ENCODE data around the gene LIN7A.
A peak's percentile ranks its signal among the peaks of the same experiment; 100 is the strongest.

The LIN7A gene

DNA sequence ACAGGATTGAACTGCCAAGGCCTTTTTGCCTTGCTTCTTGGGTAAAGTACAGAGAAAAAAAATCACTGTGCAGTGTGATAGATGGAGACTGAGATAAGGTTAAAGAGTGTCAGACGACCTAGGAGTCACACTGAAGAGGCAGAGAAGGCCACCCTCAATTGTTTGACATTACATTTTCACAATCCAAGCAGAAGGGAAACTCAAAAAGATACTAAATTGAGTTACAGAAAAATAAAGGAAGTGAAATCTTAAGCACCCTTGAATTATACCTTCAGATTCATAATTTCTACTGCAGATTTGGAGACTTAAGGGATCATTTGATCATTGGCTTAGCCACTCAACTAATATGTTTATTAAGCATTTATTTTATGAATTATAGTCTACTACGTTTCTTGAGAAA is 123.9 kb downstream of the LIN7A start:
- no peak for DNase-seq (ENCODE audit: low read depth in 2 of 2)
- H3K4me3 ChIP-seq (replicated peaks in 1 of 2; ENCODE audit: low read depth in 2 of 2, low read length in 2 of 2), result no peak overlapping the region
- TF ChIP-seq, protein P1, sequence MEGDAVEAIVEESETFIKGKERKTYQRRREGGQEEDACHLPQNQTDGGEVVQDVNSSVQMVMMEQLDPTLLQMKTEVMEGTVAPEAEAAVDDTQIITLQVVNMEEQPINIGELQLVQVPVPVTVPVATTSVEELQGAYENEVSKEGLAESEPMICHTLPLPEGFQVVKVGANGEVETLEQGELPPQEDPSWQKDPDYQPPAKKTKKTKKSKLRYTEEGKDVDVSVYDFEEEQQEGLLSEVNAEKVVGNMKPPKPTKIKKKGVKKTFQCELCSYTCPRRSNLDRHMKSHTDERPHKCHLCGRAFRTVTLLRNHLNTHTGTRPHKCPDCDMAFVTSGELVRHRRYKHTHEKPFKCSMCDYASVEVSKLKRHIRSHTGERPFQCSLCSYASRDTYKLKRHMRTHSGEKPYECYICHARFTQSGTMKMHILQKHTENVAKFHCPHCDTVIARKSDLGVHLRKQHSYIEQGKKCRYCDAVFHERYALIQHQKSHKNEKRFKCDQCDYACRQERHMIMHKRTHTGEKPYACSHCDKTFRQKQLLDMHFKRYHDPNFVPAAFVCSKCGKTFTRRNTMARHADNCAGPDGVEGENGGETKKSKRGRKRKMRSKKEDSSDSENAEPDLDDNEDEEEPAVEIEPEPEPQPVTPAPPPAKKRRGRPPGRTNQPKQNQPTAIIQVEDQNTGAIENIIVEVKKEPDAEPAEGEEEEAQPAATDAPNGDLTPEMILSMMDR (IDR thresholded peaks at IDR 0.05; ENCODE audit: low read depth, low read length), result no peak

DNA sequence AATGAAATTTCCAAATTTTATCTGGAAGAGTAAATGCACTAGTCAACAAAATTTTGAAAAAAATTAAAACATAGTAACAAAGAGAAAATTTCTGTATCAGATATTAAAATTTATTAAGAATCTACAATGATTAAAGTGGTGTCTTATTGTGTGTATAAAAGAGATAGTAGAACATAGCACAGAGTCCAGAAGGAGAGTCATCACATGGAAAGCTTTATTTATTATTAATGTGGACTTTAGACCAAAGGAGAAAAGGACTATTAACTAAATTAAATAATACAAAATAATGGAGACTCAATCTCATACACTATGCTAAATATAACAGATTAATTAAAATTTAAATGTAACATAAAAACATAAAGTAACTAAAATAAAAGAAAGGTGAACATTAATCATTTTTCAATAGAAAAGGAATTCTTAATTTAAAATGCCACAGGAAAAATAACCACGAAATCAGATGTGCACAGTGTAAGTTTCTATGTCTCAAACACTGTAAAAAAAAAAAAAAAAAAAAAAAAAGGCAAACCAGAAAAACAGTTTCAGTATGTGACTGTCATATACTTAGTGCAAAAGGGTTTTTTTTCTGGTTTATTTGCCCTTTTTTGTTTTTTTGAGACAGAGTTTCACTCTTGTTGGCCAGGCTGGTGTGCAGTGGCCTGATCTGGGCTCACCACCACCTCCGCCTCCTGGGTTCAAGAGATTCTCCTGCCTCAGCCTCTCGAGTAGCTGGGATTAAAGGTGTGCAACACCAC is 125.6 kb downstream of the LIN7A start:
- H3K4me3 ChIP-seq (replicated peaks in 1 of 2; ENCODE audit: low read depth in 2 of 2, low read length in 2 of 2), result no peak overlapping the region
- TF ChIP-seq, protein P1 (IDR thresholded peaks at IDR 0.05; ENCODE audit: low read depth, low read length), result no peak
- DNase-seq (ENCODE audit: low read depth in 2 of 2), result no peak

DNA sequence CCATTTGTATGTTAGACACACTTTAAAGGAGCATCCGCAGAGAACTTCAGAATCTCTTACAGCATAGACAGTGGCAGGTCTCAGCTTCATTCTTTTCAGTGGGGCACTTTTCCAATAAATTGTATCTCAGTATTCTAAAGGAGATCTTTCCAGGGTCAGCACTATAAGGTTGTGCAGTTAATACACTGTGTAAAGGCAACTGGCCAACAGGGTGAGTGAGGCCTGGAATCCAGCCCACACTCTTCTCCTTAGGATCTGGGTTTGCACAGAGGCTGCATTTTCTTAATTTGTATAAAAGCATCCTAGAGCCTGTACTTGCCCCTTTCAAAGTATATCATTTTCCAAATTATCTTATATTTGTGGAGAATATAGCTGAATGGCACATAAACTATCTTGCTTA is 126.9 kb downstream of the LIN7A start:
- H3K4me3 ChIP-seq (replicated peaks in 1 of 2; ENCODE audit: low read depth in 2 of 2, low read length in 2 of 2), result no peak overlapping the region
- peak in 1 of 2 donors; percentile 10 for DNase-seq (ENCODE audit: low read depth in 2 of 2)
- TF ChIP-seq, protein P1 (IDR thresholded peaks at IDR 0.05; ENCODE audit: low read depth, low read length), result no peak

DNA sequence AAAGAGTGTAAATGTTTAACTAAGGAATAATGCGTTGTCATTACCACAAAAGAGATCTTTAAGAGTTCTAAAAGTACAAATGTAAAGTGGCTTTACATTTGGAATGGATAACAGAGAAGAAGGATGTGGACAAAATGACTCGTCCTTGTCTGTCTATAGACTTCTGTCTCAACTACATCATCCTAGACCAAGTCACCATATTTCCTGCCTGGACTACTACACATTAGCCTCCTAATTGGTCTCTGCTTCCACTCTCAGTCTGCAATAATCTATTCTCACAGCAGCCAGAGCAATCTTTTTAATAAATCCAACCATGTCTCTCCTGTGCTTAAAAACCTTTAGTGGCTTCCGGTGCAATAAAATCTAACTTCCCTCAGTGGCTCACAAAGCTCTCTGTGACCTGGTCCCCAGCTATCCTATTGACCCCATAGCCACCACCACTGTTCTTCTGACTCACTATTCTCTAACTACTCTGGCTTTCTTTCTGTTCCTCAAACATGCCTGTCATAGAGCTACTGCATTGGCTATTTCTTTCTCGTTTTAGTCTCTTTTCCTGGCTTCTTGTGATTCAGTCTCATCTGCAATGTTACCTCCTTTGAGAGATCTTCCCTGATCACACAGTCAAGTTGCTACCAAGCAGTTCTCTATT is 130.0 kb downstream of the LIN7A start:
- DNase-seq (ENCODE audit: low read depth in 2 of 2), result no peak
- H3K4me3 ChIP-seq (replicated peaks in 1 of 2; ENCODE audit: low read depth in 2 of 2, low read length in 2 of 2), result no peak overlapping the region
- TF ChIP-seq, protein P1 (IDR thresholded peaks at IDR 0.05; ENCODE audit: low read depth, low read length), result no peak

DNA sequence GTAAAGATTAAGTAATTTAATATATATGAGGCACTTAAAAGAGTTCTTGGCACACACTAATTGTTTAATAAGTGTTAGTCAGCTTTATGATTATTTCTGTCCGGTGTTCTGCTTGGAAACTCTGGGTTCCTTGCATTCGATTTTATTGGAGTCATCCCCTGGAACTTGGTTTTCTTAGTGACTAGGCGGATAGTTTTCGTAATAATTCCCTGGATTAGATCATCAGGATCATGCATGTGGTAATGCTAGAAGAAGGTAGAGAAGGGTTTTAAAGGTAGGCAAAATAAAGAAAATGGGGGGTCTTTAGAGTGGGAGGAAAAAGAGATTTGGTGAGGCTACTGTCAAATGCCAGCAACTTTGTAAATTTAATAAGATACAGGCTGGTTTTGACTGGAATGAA is 132.6 kb downstream of the LIN7A start:
- TF ChIP-seq, protein P1 (IDR thresholded peaks at IDR 0.05; ENCODE audit: low read depth, low read length), result no peak
- no peak overlapping the region for H3K4me3 ChIP-seq (replicated peaks in 1 of 2; ENCODE audit: low read depth in 2 of 2, low read length in 2 of 2)
- DNase-seq (ENCODE audit: low read depth in 2 of 2), result peak in 1 of 2 donors; percentile 57

DNA sequence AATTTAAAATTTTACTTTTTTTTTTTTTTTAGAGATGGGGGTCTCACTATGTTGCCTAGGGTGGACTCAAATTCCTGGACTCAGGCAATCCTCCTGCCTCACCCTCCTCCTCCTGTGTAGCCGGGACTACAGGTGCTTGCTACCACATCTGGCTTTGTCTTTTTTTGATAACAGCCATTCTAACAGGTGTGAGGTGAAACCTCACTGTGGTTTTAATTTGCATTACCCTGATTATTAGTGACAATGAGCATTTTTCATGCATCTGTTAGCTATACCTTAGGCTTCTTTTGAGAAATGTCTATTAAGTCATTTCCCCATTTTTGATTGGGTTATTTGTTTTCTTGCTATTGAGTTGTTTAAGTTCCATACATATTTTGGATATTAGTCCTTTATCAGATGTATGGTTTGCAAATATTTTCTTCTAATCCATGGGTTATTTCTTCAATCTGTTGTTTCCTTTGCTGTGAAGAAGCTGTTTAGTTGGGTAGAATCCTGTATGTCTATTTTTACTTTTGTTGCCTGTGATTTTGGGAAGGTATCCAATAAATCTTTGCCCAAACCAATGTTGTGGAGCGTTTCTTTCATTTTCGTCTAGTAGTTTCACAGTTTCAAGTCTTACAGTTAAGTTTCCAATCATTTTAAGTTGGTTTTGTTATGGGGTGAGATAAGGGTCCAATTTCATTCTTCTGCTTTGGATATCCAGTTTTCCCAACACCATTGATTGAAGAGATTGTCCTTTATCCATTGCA is 134.9 kb downstream of the LIN7A start:
- no peak for DNase-seq (ENCODE audit: low read depth in 2 of 2)

More for the DNA sequence above, 134.9 kb downstream of the LIN7A start:
- H3K4me3 ChIP-seq (replicated peaks in 1 of 2; ENCODE audit: low read depth in 2 of 2, low read length in 2 of 2), result no peak overlapping the region
- TF ChIP-seq, protein P1 (IDR thresholded peaks at IDR 0.05; ENCODE audit: low read depth, low read length), result no peak

All from cardiac fibroblast (primary cell).